Stimulated activated CD4-positive, alpha-beta T cell treated with anti-CD3 and anti-CD28 coated beads, Interleukin-1b, Interleukin-23, amount 100 ng/mL, for 1 hour (primary cell): ENCODE measurements around the gene BLMH.
"Not testable (repeated sequence)": the region's sequence is repeated elsewhere in the genome, so short reads cannot be mapped to it uniquely, and the experiment has no call there.

Experiments
- DNase-seq, 2 donors: peaks; one replicate each; pipeline ENCODE4 v3.0.0-alpha.2; 2020; ENCODE audit warnings: low read depth in 2 of 2

BLMH gene

GRCh38 chr17:30228011-30228410 is 63.7 kb downstream of the BLMH start:
- DNase-seq: no peak

GRCh38 chr17:30226878-30227277 is 64.9 kb downstream of the BLMH start:
- no peak for DNase-seq

- no peak for DNase-seq
Observed at GRCh38 chr17:30225919-30226553, 65.7 kb downstream of the BLMH start.

GRCh38 chr17:30225112-30225511 is 66.6 kb downstream of the BLMH start:
- no peak for DNase-seq

GRCh38 chr17:30224419-30224960 is 67.3 kb downstream of the BLMH start:
- no peak for DNase-seq

- DNase-seq: no peak
Observed at GRCh38 chr17:30222721-30223175, 69.0 kb downstream of the BLMH start.

- no peak for DNase-seq
Observed at GRCh38 chr17:30222251-30222650, 69.5 kb downstream of the BLMH start.

- DNase-seq: no peak
Observed at GRCh38 chr17:30221346-30221745, 70.4 kb downstream of the BLMH start.

GRCh38 chr17:30220414-30220813 is 71.3 kb downstream of the BLMH start:
- DNase-seq: no peak

GRCh38 chr17:30219833-30220232 is 71.9 kb downstream of the BLMH start:
- DNase-seq: no peak

GRCh38 chr17:30219315-30219714 is 72.4 kb downstream of the BLMH start:
- no peak for DNase-seq

GRCh38 chr17:30218799-30219198 is 72.9 kb downstream of the BLMH start:
- DNase-seq: no peak

GRCh38 chr17:30217746-30218245 is 73.9 kb downstream of the BLMH start:
- no peak for DNase-seq

- DNase-seq: no peak
Observed at GRCh38 chr17:30217054-30217453, 74.7 kb downstream of the BLMH start.

- DNase-seq: no peak
Observed at GRCh38 chr17:30212750-30213149, 79.0 kb downstream of the BLMH start.

- no peak for DNase-seq
Observed at GRCh38 chr17:30211371-30211770, 80.4 kb downstream of the BLMH start.

GRCh38 chr17:30210901-30211300 is 80.8 kb downstream of the BLMH start:
- no peak for DNase-seq

GRCh38 chr17:30210366-30210765 is 81.4 kb downstream of the BLMH start:
- no peak for DNase-seq

- DNase-seq: no peak
Observed at GRCh38 chr17:30209930-30210329, 81.8 kb downstream of the BLMH start.

GRCh38 chr17:30208214-30208613 is 83.5 kb downstream of the BLMH start:
- DNase-seq: no peak

GRCh38 chr17:30207655-30208054 is 84.1 kb downstream of the BLMH start:
- no peak for DNase-seq

- DNase-seq: no peak
Observed at GRCh38 chr17:30203471-30203981, 88.2 kb downstream of the BLMH start.

- not testable (repeated sequence) for DNase-seq
Observed at GRCh38 chr17:30200656-30201055, 91.1 kb downstream of the BLMH start.
